ENCODE results near the gene SCEL. TPM values are rescaled to one million over a fixed set of nuclear protein-coding genes. Genes with fewer than 3 reads are reported as not detected.

Gene SCEL
- total and polyA plus RNA-seq, 2 experiments from 2014 or later, result not detected

GRCh38 chr13:77691871-77692270 is 156.4 kb downstream of the SCEL start:
- ATAC-seq, result no peak
- Histone ChIP-seq H3K4me1 (ENCODE audit: insufficient read depth) (peaks cover 19% of the 10 kb centered on the region), H3K27ac (ENCODE audit: low read depth) (no peak overlapping the region), H4K20me1 (replicated peaks; ENCODE audit: insufficient read depth) (no peaks in the 10 kb centered on the region), H3K79me2 (replicated peaks; ENCODE audit: insufficient read depth) (no peaks in the 10 kb centered on the region), H3K9me2 (ENCODE audit: insufficient read depth) (no peaks in the 10 kb centered on the region), H3F3A (replicated peaks; ENCODE audit: low read depth) (no peaks in the 10 kb centered on the region), H3K36me3 (ENCODE audit: insufficient read depth) (no peaks in the 10 kb centered on the region), H3K4me3 (no peak overlapping the region), H2AFZ (no peak overlapping the region), H3K4me2 (no peak overlapping the region), H3K27me3 (ENCODE audit: insufficient read depth) (no peaks in the 10 kb centered on the region)
- H3K4me1 Mint-ChIP-seq, result peaks cover 15% of the 10 kb centered on the region; the same call in 2 of the 3 replicates
- no peaks in the 10 kb centered on the region for H3K36me3 Mint-ChIP-seq (ENCODE audit: low read depth)
- peaks cover 4% of the 10 kb centered on the region for H3K27me3 Mint-ChIP-seq (ENCODE audit: insufficient read depth, low read depth, poor library complexity)
- H3K4me3 Mint-ChIP-seq, result no peak overlapping the region
- TF ChIP-seq ETS1 (IDR thresholded peaks at IDR 0.05) (no peak), CTCF (conservative IDR thresholded peaks at IDR 0.05; ENCODE audit: low read depth in 2 of 2) (no peak)
- H3K9me3 Mint-ChIP-seq, result no peaks in the 10 kb centered on the region
- no peak for DNase-seq (ENCODE audit: low spot score)
- no peak overlapping the region for H3K27ac Mint-ChIP-seq

GRCh38 chr13:77692746-77693448 is 157.4 kb downstream of the SCEL start:
- H3K9me2 ChIP-seq (ENCODE audit: insufficient read depth), result no peaks in the 10 kb centered on the region
- no peaks in the 10 kb centered on the region for H3K27me3 ChIP-seq (ENCODE audit: insufficient read depth)
- Mint-ChIP-seq H3K4me3 (no peak overlapping the region), H3K4me1 (peaks cover 18% of the 10 kb centered on the region; the same call in 2 of the 3 replicates), H3K9me3 (no peaks in the 10 kb centered on the region), H3K36me3 (ENCODE audit: low read depth) (no peaks in the 10 kb centered on the region), H3K27ac (no peak overlapping the region), H3K27me3 (ENCODE audit: insufficient read depth, low read depth, poor library complexity) (peaks cover 8% of the 10 kb centered on the region)
- H3F3A ChIP-seq (replicated peaks; ENCODE audit: low read depth), result no peaks in the 10 kb centered on the region
- no peak overlapping the region for H3K4me3 ChIP-seq
- ATAC-seq (no peak), DNase-seq (ENCODE audit: low spot score) (no peak)
- TF ChIP-seq ZNF462 (CRISPR knock-in tag; IDR thresholded peaks at IDR 0.05), result no peak
- TF ChIP-seq JUNB (IDR thresholded peaks at IDR 0.05; ENCODE audit: unreplicated experiment), result no peak
- no peak for TF ChIP-seq EZH2phosphoT487 (IDR thresholded peaks at IDR 0.05; ENCODE audit: unreplicated experiment)
- no peak for TF ChIP-seq CTCF (conservative IDR thresholded peaks at IDR 0.05; ENCODE audit: low read depth in 2 of 2)
- no peak overlapping the region for H3K27ac ChIP-seq (ENCODE audit: low read depth)
- H3K4me1 ChIP-seq (ENCODE audit: insufficient read depth), result peaks cover 21% of the 10 kb centered on the region
- H3K4me2 ChIP-seq, result no peak overlapping the region
- H2AFZ ChIP-seq, result no peak overlapping the region
- no peaks in the 10 kb centered on the region for H3K36me3 ChIP-seq (ENCODE audit: insufficient read depth)
- no peaks in the 10 kb centered on the region for H4K20me1 ChIP-seq (replicated peaks; ENCODE audit: insufficient read depth)
- no peaks in the 10 kb centered on the region for H3K79me2 ChIP-seq (replicated peaks; ENCODE audit: insufficient read depth)
